ENCODE measurements around the gene STK36.

Gene STK36

GRCh38 chr2:218720048-218721041 lies 48.5 kb downstream of the STK36 start:
- 96% methylated on average over 13 to 19 of the region's 19 CpGs for WGBS, 2 experiments (ENCODE audit: insufficient coverage in 2 of 2)
- no peak overlapping the region for H3K4me3 ChIP-seq (ENCODE audit: extremely low read depth, insufficient read depth, low read length, poor library complexity, severe bottlenecking)
- H3K27ac ChIP-seq (ENCODE audit: low read depth, low read length, severe bottlenecking): peak overlapping the region; percentile 5
- peaks cover 22% of the 10 kb centered on the region for H3K4me1 ChIP-seq (ENCODE audit: control insufficient read depth, insufficient read depth, low read length, poor library complexity, severe bottlenecking)
- peaks cover under 1% of the 10 kb centered on the region for H3K9me3 ChIP-seq (ENCODE audit: control insufficient read depth, low read length)
- peaks cover 62% of the 10 kb centered on the region for H3K36me3 ChIP-seq (ENCODE audit: control insufficient read depth, insufficient read depth, low read length)

GRCh38 chr2:218721488-218721887 lies 49.6 kb downstream of the STK36 start:
- Histone ChIP-seq H3K4me1 (ENCODE audit: control insufficient read depth, insufficient read depth, low read length, poor library complexity, severe bottlenecking) (peaks cover 22% of the 10 kb centered on the region), H3K36me3 (ENCODE audit: control insufficient read depth, insufficient read depth, low read length) (peaks cover 58% of the 10 kb centered on the region), H3K27ac (ENCODE audit: low read depth, low read length, severe bottlenecking) (no peak overlapping the region), H3K4me3 (ENCODE audit: extremely low read depth, insufficient read depth, low read length, poor library complexity, severe bottlenecking) (no peak overlapping the region), H3K9me3 (ENCODE audit: control insufficient read depth, low read length) (peaks cover 10% of the 10 kb centered on the region)

GRCh38 chr2:218721934-218722333 lies 50.0 kb downstream of the STK36 start:
- Histone ChIP-seq H3K36me3 (ENCODE audit: control insufficient read depth, insufficient read depth, low read length) (peaks cover 58% of the 10 kb centered on the region), H3K27ac (ENCODE audit: low read depth, low read length, severe bottlenecking) (no peak overlapping the region), H3K9me3 (ENCODE audit: control insufficient read depth, low read length) (peaks cover 11% of the 10 kb centered on the region), H3K4me3 (ENCODE audit: extremely low read depth, insufficient read depth, low read length, poor library complexity, severe bottlenecking) (no peak overlapping the region), H3K4me1 (ENCODE audit: control insufficient read depth, insufficient read depth, low read length, poor library complexity, severe bottlenecking) (peaks cover 22% of the 10 kb centered on the region)
- 75 to 90% methylated on average over 2 of the region's 2 CpGs for WGBS, 2 experiments (ENCODE audit: insufficient coverage in 2 of 2)

GRCh38 chr2:218722419-218722818 lies 50.5 kb downstream of the STK36 start:
- Histone ChIP-seq H3K9me3 (ENCODE audit: control insufficient read depth, low read length) (peaks cover 14% of the 10 kb centered on the region), H3K4me1 (ENCODE audit: control insufficient read depth, insufficient read depth, low read length, poor library complexity, severe bottlenecking) (peaks cover 22% of the 10 kb centered on the region), H3K27ac (ENCODE audit: low read depth, low read length, severe bottlenecking) (peak overlapping the region; percentile 62), H3K4me3 (ENCODE audit: extremely low read depth, insufficient read depth, low read length, poor library complexity, severe bottlenecking) (no peak overlapping the region), H3K36me3 (ENCODE audit: control insufficient read depth, insufficient read depth, low read length) (peaks cover 58% of the 10 kb centered on the region)
- WGBS, 2 experiments (ENCODE audit: insufficient coverage in 2 of 2): 75 to 82% methylated on average over 1 of the region's 1 CpG

- 50 to 69% methylated on average over 1 of the region's 1 CpG for WGBS, 2 experiments (ENCODE audit: insufficient coverage in 2 of 2)
- H3K4me3 ChIP-seq (ENCODE audit: extremely low read depth, insufficient read depth, low read length, poor library complexity, severe bottlenecking): no peak overlapping the region
- peaks cover 22% of the 10 kb centered on the region for H3K4me1 ChIP-seq (ENCODE audit: control insufficient read depth, insufficient read depth, low read length, poor library complexity, severe bottlenecking)
- peak overlapping the region; percentile 62 for H3K27ac ChIP-seq (ENCODE audit: low read depth, low read length, severe bottlenecking)
- peaks cover 18% of the 10 kb centered on the region for H3K9me3 ChIP-seq (ENCODE audit: control insufficient read depth, low read length)
- peaks cover 57% of the 10 kb centered on the region for H3K36me3 ChIP-seq (ENCODE audit: control insufficient read depth, insufficient read depth, low read length)
Observed at GRCh38 chr2:218722876-218723785, 51.2 kb downstream of the STK36 start.

- WGBS, 2 experiments (ENCODE audit: insufficient coverage in 2 of 2): 93 to 97% methylated on average over 4 of the region's 6 CpGs
- Histone ChIP-seq H3K27ac (ENCODE audit: low read depth, low read length, severe bottlenecking) (no peak overlapping the region), H3K4me3 (ENCODE audit: extremely low read depth, insufficient read depth, low read length, poor library complexity, severe bottlenecking) (no peak overlapping the region), H3K4me1 (ENCODE audit: control insufficient read depth, insufficient read depth, low read length, poor library complexity, severe bottlenecking) (peaks cover 24% of the 10 kb centered on the region), H3K9me3 (ENCODE audit: control insufficient read depth, low read length) (peaks cover 18% of the 10 kb centered on the region), H3K36me3 (ENCODE audit: control insufficient read depth, insufficient read depth, low read length) (peaks cover 45% of the 10 kb centered on the region)
Observed at GRCh38 chr2:218726004-218726574, 54.2 kb downstream of the STK36 start.

GRCh38 chr2:218727502-218728165 lies 55.7 kb downstream of the STK36 start:
- WGBS, 2 experiments (ENCODE audit: insufficient coverage in 2 of 2): 84 to 90% methylated on average over 2 to 4 of the region's 6 CpGs
- H3K27ac ChIP-seq (ENCODE audit: low read depth, low read length, severe bottlenecking): no peak overlapping the region
- H3K36me3 ChIP-seq (ENCODE audit: control insufficient read depth, insufficient read depth, low read length): peaks cover 44% of the 10 kb centered on the region
- peaks cover 18% of the 10 kb centered on the region for H3K9me3 ChIP-seq (ENCODE audit: control insufficient read depth, low read length)
- H3K4me1 ChIP-seq (ENCODE audit: control insufficient read depth, insufficient read depth, low read length, poor library complexity, severe bottlenecking): peaks cover 22% of the 10 kb centered on the region
- no peak overlapping the region for H3K4me3 ChIP-seq (ENCODE audit: extremely low read depth, insufficient read depth, low read length, poor library complexity, severe bottlenecking)

GRCh38 chr2:218729640-218730039 lies 57.8 kb downstream of the STK36 start:
- H3K36me3 ChIP-seq (ENCODE audit: control insufficient read depth, insufficient read depth, low read length): peaks cover 57% of the 10 kb centered on the region

GRCh38 chr2:218732052-218732760 lies 60.3 kb downstream of the STK36 start:
- H3K4me1 ChIP-seq (ENCODE audit: control insufficient read depth, insufficient read depth, low read length, poor library complexity, severe bottlenecking): peaks cover 32% of the 10 kb centered on the region
- H3K27ac ChIP-seq (ENCODE audit: low read depth, low read length, severe bottlenecking): peak overlapping the region; percentile 79
- no peak overlapping the region for H3K4me3 ChIP-seq (ENCODE audit: extremely low read depth, insufficient read depth, low read length, poor library complexity, severe bottlenecking)
- H3K36me3 ChIP-seq (ENCODE audit: control insufficient read depth, insufficient read depth, low read length): peaks cover 48% of the 10 kb centered on the region
- H3K9me3 ChIP-seq (ENCODE audit: control insufficient read depth, low read length): peaks cover 4% of the 10 kb centered on the region
- WGBS, 2 experiments (ENCODE audit: insufficient coverage in 2 of 2): 92 to 94% methylated on average over 2 to 4 of the region's 5 CpGs

More at GRCh38 chr2:218729640-218730039, 57.8 kb downstream of the STK36 start:
- no peak overlapping the region for H3K27ac ChIP-seq (ENCODE audit: low read depth, low read length, severe bottlenecking)
- peaks cover 18% of the 10 kb centered on the region for H3K9me3 ChIP-seq (ENCODE audit: control insufficient read depth, low read length)
- H3K4me1 ChIP-seq (ENCODE audit: control insufficient read depth, insufficient read depth, low read length, poor library complexity, severe bottlenecking): peaks cover 32% of the 10 kb centered on the region
- 90% methylated on average over 2 of the region's 3 CpGs; no CpG with 5 or more reads in 1 of the 2 experiments for WGBS, 2 experiments (ENCODE audit: insufficient coverage in 2 of 2)
- H3K4me3 ChIP-seq (ENCODE audit: extremely low read depth, insufficient read depth, low read length, poor library complexity, severe bottlenecking): no peak overlapping the region
